Measurements from ENCODE around the gene LUZP2.

- TF ChIP-seq CTCF (IDR thresholded peaks at IDR 0.05; ENCODE audit: poor library complexity, severe bottlenecking) (no peak), EP300 (conservative IDR thresholded peaks at IDR 0.05; ENCODE audit: poor library complexity, severe bottlenecking) (no peak), EZH2 (IDR thresholded peaks at IDR 0.05; ENCODE audit: borderline replicate concordance, insufficient read depth, low read length, poor library complexity, severe bottlenecking) (no peak), POLR2AphosphoS5 (IDR thresholded peaks at IDR 0.05) (no peak)
These were observed 219.6 kb downstream of the LUZP2 start for GRCh38 chr11:24716403-24716802.

All from neural cell (in vitro differentiated cells).